HG02973 (cell line): Measurements from ENCODE around the gene MAN2C1.
A peak's percentile ranks its signal among the peaks of the same experiment; 100 is the strongest.
"Not testable (repeated sequence)": the region's sequence is repeated elsewhere in the genome, so short reads cannot be mapped to it uniquely, and the experiment has no call there.

Experiments used
- ATAC-seq: cut with Tn5 transposase; IDR thresholded peaks from one replicate; pipeline ENCODE4 v1.9.1; 2021; ENCODE audit warnings: moderate library complexity; ENCODE audit not compliant: unreplicated experiment

Gene MAN2C1

DNA sequence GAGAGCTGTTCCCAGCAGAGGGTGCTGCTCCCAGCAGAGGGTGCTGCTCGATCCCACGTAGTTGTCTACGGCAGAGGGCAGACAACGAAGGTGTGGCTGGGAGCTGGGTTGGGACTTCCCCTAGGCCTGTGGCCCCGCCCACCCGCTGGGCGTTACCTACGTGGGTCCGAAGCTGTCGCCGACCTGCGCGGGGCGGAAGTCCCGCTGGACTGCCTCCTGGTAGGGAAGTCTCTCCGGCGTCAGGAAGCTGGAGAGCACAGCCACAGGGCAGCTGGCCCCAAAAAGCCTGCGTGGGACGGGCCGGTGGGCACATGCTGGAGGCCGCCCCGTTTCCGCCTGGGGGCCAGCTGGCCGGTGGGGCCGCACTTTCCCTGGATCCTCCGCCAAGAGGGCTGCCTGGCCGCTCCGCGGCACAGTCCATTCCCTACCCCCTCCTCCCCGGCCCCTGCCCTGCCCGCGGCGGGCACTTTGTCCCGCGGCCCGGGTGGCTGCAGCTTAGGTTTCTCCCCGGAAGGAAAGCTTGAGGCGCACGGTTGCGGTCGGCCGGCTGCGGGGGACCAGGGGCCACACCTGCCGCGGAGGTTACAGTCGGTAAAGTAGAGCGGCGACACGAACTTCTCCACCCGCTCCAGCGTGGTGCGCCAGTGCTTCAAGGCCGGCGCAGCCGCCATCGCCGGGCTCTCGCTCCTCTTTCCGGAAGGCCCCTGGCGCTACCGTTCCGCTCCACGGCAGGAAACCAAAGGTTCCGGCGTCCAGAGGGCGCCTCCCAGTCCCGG, at the start of gene MAN2C1:
Gene MAN2C1 (minus strand): TSS at position 695 of the 776 bp plus-strand sequence. CDS start 24 bp downstream, at position 671.
- peak; percentile 81 for ATAC-seq

GRCh38 chr15:75416584-75416983, 48.2 kb upstream of the MAN2C1 start:
- no peak for ATAC-seq

GRCh38 chr15:75410196-75410595, 41.8 kb upstream of the MAN2C1 start:
- ATAC-seq, result no peak

GRCh38 chr15:75407083-75407482, 38.7 kb upstream of the MAN2C1 start:
- no peak for ATAC-seq

DNA sequence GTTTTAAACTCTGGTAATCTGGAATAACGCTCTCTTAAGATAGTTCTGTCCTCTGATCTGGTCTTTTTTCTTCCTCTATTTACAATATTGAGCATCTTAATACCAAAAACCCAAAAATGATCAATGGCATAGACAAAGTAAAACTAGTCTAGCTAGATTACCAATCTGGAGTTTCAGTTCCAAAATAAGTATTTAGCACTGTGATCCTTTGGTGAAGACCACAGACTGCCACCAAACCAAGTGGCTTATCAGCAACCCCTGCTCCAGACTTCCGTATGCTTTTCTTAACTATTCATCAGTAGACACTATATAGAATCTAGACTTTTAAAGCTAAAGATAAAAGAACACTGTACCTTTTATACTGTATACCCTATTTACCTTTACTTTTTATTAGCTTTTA, 35.5 kb upstream of the MAN2C1 start:
- ATAC-seq, result no peak

DNA sequence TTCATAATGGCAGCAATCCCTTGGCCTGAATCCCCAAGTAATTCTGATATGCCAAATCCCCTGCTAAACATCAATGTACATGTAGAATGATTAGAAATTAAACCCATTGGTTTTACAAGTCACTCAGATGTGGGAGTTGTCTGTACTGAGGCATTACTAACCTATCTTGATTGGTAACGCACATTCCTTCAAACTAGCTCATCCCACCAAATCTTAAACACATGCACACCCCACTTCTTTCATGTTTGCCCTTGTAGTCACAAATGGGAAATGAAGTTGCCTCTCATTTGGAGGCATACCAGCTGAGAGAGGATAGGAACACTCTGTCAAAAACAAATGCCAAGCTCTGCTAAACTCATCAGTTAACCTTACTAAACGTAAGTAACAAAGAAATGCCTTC, 29.1 kb upstream of the MAN2C1 start:
- no peak for ATAC-seq

GRCh38 chr15:75389791-75390382, 21.5 kb upstream of the MAN2C1 start:
- no peak for ATAC-seq

DNA sequence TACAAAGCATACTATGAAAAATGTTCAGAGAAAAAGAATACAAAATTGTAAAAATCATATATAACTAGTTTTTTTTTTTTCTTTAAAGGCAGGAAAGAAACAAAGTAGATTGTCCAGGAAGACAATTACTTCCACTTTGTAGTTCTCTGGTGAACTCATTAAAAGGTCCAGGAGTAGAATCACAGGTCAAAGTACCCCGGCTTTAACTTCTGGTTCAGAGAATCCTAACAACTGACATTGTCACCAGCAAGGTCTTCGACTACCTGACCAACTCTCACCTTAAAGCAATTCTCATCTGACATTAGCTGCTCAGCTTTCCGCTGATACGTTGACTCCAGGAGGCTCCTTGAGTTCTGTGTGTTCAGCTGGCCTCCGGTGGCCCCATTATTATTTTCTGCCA, 15.6 kb upstream of the MAN2C1 start:
- ATAC-seq, result not testable (repeated sequence)

DNA sequence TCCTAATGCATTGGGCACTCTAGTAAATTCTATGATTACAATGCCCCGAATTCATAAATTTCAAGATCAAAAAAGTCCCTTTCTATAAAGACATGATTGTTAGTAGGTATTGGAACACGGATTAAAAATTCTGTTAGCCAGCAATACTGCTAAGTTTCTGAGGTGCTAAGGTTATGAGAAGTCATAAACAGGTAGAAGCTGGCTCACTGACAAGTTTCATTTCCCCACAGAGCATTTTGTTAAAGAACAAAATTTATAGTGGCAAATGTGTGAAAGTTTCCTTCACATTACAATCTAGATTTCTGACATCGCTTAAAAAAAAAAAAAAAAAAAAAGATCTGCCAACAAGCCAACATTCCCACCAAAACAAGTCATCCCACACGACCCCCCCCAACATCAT, 12.4 kb upstream of the MAN2C1 start:
- no peak for ATAC-seq

- no peak for ATAC-seq
These were observed 3.7 kb upstream of the MAN2C1 start for GRCh38 chr15:75371901-75372688.

DNA sequence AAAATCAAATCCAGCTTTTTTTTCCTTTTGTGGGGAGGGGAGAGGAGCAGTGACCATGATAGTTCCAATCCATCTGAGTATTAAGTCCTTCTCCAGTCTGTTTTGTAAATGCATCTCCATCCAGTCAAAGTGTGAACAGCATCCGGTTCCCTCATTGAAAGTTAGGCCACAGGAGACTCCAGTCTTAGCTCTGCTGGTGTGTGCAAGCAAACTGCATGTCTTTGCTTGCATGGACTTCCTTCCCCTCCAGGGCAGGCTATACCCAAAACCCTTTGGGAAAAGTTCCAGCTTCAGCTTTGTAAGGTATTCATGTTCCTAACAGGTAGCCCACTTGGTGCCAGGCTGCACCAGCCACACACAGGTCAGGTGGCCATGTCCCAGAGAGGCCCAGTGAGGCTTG, 3.1 kb upstream of the MAN2C1 start:
- no peak for ATAC-seq

DNA sequence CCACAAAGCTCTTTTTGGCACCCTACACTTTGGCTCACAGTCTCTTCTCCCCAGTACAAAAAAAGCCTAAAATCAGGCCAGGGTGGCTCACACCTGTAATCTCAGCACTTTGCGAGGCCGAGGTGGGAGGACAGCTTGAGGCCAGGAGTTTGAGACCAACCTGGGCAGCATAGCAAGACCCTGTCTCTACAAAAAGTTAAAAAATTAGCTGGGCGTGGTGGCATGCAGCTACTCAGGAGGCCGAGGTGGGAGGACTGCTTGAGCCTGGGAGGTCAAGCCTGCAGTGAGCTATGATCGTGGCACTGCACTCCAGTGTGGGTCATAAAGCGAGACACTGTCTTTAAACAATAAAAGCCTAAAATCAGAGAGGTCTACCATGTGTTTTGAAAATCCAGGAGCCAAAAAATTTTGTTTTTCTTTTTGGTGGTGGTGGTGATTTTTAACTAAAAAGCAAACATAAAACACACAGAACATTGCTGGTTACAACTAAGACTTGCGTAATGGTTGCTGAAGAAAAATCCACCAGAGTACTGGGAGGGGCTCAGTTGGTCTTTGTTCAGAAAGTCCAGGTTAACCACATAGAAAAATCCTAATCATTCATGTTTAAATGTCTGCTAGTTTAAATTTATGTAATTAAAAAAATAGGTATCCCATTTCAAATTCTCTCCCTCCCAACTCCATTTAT, 1.6 kb upstream of the MAN2C1 start:
- ATAC-seq, result no peak

DNA sequence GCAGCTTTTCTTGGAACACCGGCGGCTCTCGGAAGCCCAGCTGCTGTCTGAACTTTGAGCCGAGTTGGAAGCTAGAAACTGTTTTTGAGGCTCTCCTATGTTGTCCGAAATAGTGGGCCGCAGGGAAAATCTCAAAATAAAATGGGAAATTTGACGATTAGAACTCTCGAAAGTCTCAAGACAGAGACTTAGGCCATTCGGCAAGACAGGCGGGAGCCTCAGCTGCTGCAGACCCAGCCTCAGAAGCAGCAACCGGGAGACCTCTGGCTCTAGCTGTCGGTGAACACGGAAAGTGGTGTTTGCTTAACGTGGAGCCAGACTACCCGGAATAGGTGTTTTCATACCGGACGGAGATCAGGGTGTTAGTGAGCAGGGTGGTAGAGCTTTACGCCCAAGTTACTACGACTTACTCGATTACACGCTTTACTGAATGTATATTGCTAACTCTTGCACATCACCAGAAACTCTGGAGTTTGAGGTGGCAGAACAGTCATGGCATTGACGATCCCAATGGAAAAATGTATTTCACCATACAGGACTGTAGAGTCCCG, 357 bp upstream of the MAN2C1 start:
- no peak for ATAC-seq

DNA sequence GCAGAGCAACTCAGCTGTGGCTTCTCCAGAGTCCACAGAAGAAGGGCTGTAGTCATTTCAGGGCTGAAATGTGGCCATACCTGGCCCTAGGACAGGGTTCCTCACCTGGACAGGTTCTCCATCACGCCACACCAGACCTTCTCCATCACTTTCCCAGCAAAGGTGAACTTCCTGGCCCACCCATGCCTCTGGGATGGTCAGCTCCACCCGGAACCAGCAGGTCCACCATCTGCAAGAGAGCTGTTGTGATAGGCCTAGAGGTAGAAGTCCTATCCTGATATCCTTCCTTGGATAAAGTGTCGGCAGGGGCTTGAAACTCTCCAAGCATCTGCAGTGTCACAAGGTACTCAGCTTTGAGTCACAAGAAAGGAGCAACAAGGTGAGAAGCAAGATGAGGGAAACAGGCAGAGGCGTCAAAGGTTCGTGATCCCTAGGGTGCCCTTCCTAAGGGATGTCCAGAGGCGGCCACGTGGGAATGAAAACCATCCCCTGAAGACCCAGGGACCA, 948 bp downstream of the MAN2C1 start:
- no peak for ATAC-seq

DNA sequence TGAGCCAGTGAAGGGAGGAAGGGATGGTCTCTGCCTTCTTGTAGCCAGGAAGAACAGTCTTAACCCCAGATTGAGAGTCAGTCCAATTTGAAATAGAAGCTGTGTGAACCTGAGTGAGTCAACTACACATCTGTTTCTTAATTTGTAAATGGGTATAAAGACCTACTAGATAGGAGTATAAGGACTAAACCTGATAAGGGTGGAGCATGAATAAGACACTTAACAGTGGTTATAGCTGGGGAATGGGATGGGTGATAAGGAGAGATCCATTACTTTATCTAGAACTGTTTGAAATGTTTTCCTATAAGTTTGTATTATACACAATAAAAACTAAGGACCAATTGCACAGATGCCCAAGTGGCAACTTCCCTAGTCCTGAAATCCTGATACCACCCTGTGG, 1.4 kb downstream of the MAN2C1 start:
- no peak for ATAC-seq

GRCh38 chr15:75366163-75366562, 2.2 kb downstream of the MAN2C1 start:
- no peak for ATAC-seq

- no peak for ATAC-seq
These were observed 3.5 kb downstream of the MAN2C1 start for GRCh38 chr15:75364881-75365280.

DNA sequence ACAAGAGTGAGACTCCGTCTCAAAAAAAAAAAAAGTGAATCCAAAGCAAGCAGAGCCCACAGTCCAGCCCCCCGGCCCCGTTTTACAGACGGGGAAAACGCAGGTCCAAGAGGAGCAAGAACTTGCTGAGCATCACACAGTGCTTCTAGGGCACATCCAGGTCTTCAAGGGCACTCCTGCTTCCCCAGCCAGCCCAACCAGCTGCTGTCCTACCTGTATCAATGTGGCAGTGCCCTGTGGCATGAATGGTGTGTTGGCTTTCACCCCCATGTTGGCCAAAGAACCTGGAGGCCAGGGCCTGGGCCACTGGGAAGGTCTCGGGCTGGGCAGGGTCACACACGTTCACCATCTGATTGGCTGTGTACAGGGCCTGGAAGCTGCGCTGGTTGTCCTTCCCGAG, 4.6 kb downstream of the MAN2C1 start:
- no peak for ATAC-seq

GRCh38 chr15:75362642-75363249, 5.7 kb downstream of the MAN2C1 start:
- no peak for ATAC-seq

DNA sequence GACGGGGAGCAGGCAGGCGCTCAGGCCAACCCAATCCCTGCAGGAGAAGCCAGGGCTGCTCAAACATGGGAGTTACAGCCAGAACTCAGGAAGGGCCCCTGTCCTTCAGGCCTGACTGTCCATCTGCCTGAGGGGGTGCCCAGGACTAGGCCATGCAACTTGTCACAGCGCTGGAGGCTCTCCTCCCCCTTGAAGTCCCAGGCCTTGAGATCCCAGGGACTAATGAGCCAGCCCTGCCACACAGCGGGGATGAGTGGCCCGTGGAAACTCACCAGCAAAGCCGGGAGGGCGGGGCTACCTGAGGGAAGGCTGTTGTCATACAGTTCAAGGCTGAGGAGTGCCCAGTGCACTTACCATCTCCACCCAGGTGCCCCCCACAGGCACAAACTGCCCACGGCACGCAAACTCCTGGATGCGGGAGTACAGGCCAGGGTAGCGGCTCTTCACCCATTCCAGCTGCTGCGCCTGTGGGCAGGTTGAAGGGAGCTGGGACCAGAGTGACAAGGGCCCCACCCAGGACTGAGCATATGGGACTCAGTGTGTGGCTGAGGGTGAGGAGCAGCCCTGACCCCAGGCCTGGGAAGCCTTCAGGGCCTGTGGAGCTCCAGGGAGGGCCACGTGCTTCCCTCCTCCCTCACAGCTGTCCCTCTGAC, 6.3 kb downstream of the MAN2C1 start:
- ATAC-seq, result no peak
